Spleen (tissue), 11 donors: ENCODE data around the gene FLYWCH1. TPM values are rescaled to one million over a fixed set of nuclear protein-coding genes. Genes with fewer than 3 reads are reported as not detected.

Source experiments
- DNase-seq: peaks from one replicate; pipeline ENCODE4 v3.0.0-alpha.2; 2020
- H3K27ac ChIP-seq, 8 donors: fragments of 200-600 bp; sonication (generic) in 7 of 8; 1 replicate in 4 of 8; 2 replicates in 4 of 8; pipeline versions ENCODE4 v1.5.0 to v1.8.0; 2016 to 2021; ENCODE audit warnings: inconsistent platforms in 4 of 8, mild to moderate bottlenecking in 4 of 8, moderate library complexity in 1 of 8
- H3K27me3 ChIP-seq, 7 donors: fragments of 200-600 bp; sonication (generic) in 6 of 7; replicated peaks in 1 of 7; 1 replicate in 4 of 7; 2 replicates in 3 of 7; pipeline versions ENCODE4 v1.5.0 to v1.8.0; 2016 to 2021; ENCODE audit warnings: inconsistent platforms in 3 of 7, mild to moderate bottlenecking in 1 of 7
- H3K36me3 ChIP-seq, 6 donors: fragments of 200-600 bp; sonication (generic) in 5 of 6; 1 replicate in 4 of 6; 2 replicates in 2 of 6; pipeline versions ENCODE4 v1.5.0 to v1.8.0; 2016 to 2021; ENCODE audit warnings: inconsistent platforms in 2 of 6
- H3K4me1 ChIP-seq, 6 donors: fragments of 200-600 bp; sonication (generic) in 5 of 6; 1 replicate in 3 of 6; 2 replicates in 3 of 6; pipeline versions ENCODE4 v1.5.0 to v1.8.0; 2016 to 2021; ENCODE audit warnings: inconsistent platforms in 3 of 6
- H3K4me3 ChIP-seq, 8 donors: fragments of 200-600 bp; sonication (generic) in 7 of 8; 1 replicate in 4 of 8; 2 replicates in 4 of 8; pipeline versions ENCODE4 v1.5.0 to v1.8.0; 2016 to 2021; ENCODE audit warnings: inconsistent platforms in 4 of 8, mild to moderate bottlenecking in 4 of 8, moderate library complexity in 2 of 8
- H3K9me3 ChIP-seq, 8 donors: fragments of 200-600 bp; sonication (generic) in 7 of 8; 1 replicate in 4 of 8; 2 replicates in 4 of 8; pipeline versions ENCODE4 v1.5.0 to v1.8.0; 2016 to 2021; ENCODE audit warnings: inconsistent platforms in 4 of 8
- CTCF ChIP-seq, 11 experiments: fragments of 200-600 bp in 7 of 11; fragments of 450-650 bp in 4 of 11; sonication (generic) in 4 of 11; IDR thresholded peaks in 8 of 11; conservative IDR thresholded peaks in 3 of 11; 1 replicate in 7 of 11; 2 replicates in 4 of 11; pipeline versions ENCODE4 v1.4.0 to v1.8.0; 2016 to 2021; ENCODE audit warnings: antibody characterized with exemption in 11 of 11, inconsistent platforms in 4 of 11, mild to moderate bottlenecking in 1 of 11
- POLR2A ChIP-seq, 3 donors: fragments of 450-650 bp; IDR thresholded peaks; one replicate each; pipeline ENCODE4 v1.5.1; 2017; ENCODE audit warnings: antibody characterized with exemption in 3 of 3, mild to moderate bottlenecking in 1 of 3
- POLR2AphosphoS5 ChIP-seq, 3 donors: sonication (generic); formaldehyde crosslinking; IDR thresholded peaks; one replicate each; pipeline ENCODE4 v1.5.1; 2017; ENCODE audit warnings: antibody characterized with exemption in 3 of 3
- WGBS, 5 donors: extraction: QIAGEN DNeasy Blood & Tissue Kit in 3 of 5; methylation state at CpG; one replicate each; pipeline versions ENCODE4 v1.1.5 to v1.1.7; 2013 to 2018; 5-methylcytosine and 5-hydroxymethylcytosine counted together
- intact Hi-C: fragments of 100-400 bp; cut with DNase I; formaldehyde crosslinking; loops from one replicate; pipeline ENCODE4 v1.15.0; 2023; ENCODE audit warnings: low total_unique reads
- polyA plus RNA-seq, 3 donors: library from polyadenylated mRNA; stranded (reverse); fragments of 200-250 nt; gene quantifications; one replicate each; pipeline ENCODE4 v1.2.1, GENCODE V29; 2013
- total RNA-seq, 7 donors: library from RNA; depleted of rRNA in 3 of 7; stranded (reverse); fragments of >200 nt in 3 of 7; fragmentation: NEBNext Ultra II Directional in 4 of 7; extraction: Animal tissue kit (Norgen Biotek cat#: 25700) in 4 of 7; gene quantifications; one replicate each; pipeline versions ENCODE4 v1.1.0 to v1.2.1, GENCODE V29; 2016 to 2021
- donor health status: healthy with polysubstance abuse.
- donor health status: DM: no; HTN: no; CAD: no; lungs with moderate emphysema.
- donor health status: DM: no; HTN: no; CAD: no.
- donor health status: Bipolar disorder and iron deficiency.
- donor health status: healthy.
- donor health status: DM: no; HTN: no; CAD: no.
- donor health status: DM: yes; HTN: yes; CAD: no.

The FLYWCH1 gene
- total and polyA plus RNA-seq, 10 donors = 14.0 to 79.3 (median 53.1) TPM

- WGBS, 5 donors = 0 to 1% (median 0%) methylated on average over 11 to 45 of the region's 45 CpGs
- peak; percentile 98 for DNase-seq
- H3K4me1 ChIP-seq = peaks cover 0 to 38% (median 26%) of the 10 kb centered on the region in 6 donors
- H3K27ac ChIP-seq = peak overlapping the region; percentile 93 to 99 (median 96)
- intact Hi-C loops = no loop called here
- no peaks in the 10 kb centered on the region for H3K9me3 ChIP-seq
- H3K27me3 ChIP-seq = peaks cover 0 to 3% (median 0%) of the 10 kb centered on the region in 7 donors
- H3K4me3 ChIP-seq = peak overlapping the region; percentile 57 to 84 (median 64)
- no peaks in the 10 kb centered on the region for H3K36me3 ChIP-seq
- TF ChIP-seq CTCF (IDR thresholded peaks at IDR 0.05 in 8 of 11, conservative IDR thresholded peaks at IDR 0.05 in 3 of 11) (peak; percentile 94 to 99 (median 98)), POLR2A (IDR thresholded peaks at IDR 0.05) (no peak), POLR2AphosphoS5 (IDR thresholded peaks at IDR 0.05) (peak; percentile 82 to 91 (median 85))
Observed at GRCh38 chr16:2867987-2868789, 43.5 kb upstream of the FLYWCH1 start.

- H3K4me1 ChIP-seq = peaks cover 0 to 50% (median 31%) of the 10 kb centered on the region in 6 donors
- no peaks in the 10 kb centered on the region for H3K9me3 ChIP-seq
- intact Hi-C loops = loop anchor here (5.0 kb wide), 1 partner anchor 50 kb away; no protein-coding TSS in a partner anchor
- no peak overlapping the region for H3K4me3 ChIP-seq
- TF ChIP-seq POLR2AphosphoS5 (IDR thresholded peaks at IDR 0.05) (no peak), CTCF (IDR thresholded peaks at IDR 0.05 in 8 of 11, conservative IDR thresholded peaks at IDR 0.05 in 3 of 11) (no peak), POLR2A (IDR thresholded peaks at IDR 0.05) (no peak)
- H3K27ac ChIP-seq = no peak overlapping the region
- WGBS, 5 donors = 86 to 92% (median 88%) methylated on average over 6 of the region's 6 CpGs
- peaks cover 0 to 5% (median 0%) of the 10 kb centered on the region in 7 donors for H3K27me3 ChIP-seq
- H3K36me3 ChIP-seq = no peaks in the 10 kb centered on the region
- no peak for DNase-seq
Observed at GRCh38 chr16:2871926-2872325, 39.8 kb upstream of the FLYWCH1 start.

- peak overlapping the region in 4 of 8 donors; percentile 15 to 50 (median 26) for H3K27ac ChIP-seq
- intact Hi-C loops = loop anchor here (5.0 kb wide), 1 partner anchor 48 kb away; no protein-coding TSS in a partner anchor
- H3K36me3 ChIP-seq = no peaks in the 10 kb centered on the region
- no peak overlapping the region for H3K4me3 ChIP-seq
- 62 to 68% (median 63%) methylated on average over 21 of the region's 21 CpGs for WGBS, 5 donors
- H3K9me3 ChIP-seq = no peaks in the 10 kb centered on the region
- no peak for DNase-seq
- peaks cover 0 to 30% (median 15%) of the 10 kb centered on the region in 6 donors for H3K4me1 ChIP-seq
- H3K27me3 ChIP-seq = peaks cover 0 to 5% (median 0%) of the 10 kb centered on the region in 7 donors
- TF ChIP-seq CTCF (IDR thresholded peaks at IDR 0.05 in 8 of 11, conservative IDR thresholded peaks at IDR 0.05 in 3 of 11) = no peak
- no peak for TF ChIP-seq POLR2A (IDR thresholded peaks at IDR 0.05)
- no peak for TF ChIP-seq POLR2AphosphoS5 (IDR thresholded peaks at IDR 0.05)
Observed at GRCh38 chr16:2874032-2874911, 37.5 kb upstream of the FLYWCH1 start.
